ENCODE measurements around the gene PARVB. TPM values are rescaled to one million over a fixed set of nuclear protein-coding genes. Genes with fewer than 3 reads are reported as not detected.

The PARVB gene
- total and polyA plus RNA-seq, 9 donors = 12.3 to 62.9 (median 39.1) TPM

GRCh38 chr22:44076825-44077224, 52.7 kb downstream of the PARVB start:
- intact Hi-C loops (cut with DNase I) = loop anchor here (5.0 to 10.0 kb wide), 4 partner anchors 75 to 548 kb away; no protein-coding TSS in a partner anchor

GRCh38 chr22:44080936-44081861, 57.1 kb downstream of the PARVB start:
- peak; percentile 77 to 86 (median 83) for DNase-seq
- Histone ChIP-seq H3K9me3 (no peaks in the 10 kb centered on the region), H3K27me3 (no peaks in the 10 kb centered on the region), H3K4me1 (ENCODE audit: insufficient read depth) (peaks cover 9% of the 10 kb centered on the region), H3K4me3 (no peak overlapping the region), H3K27ac (no peak overlapping the region), H3K36me3 (no peaks in the 10 kb centered on the region)
- TF ChIP-seq CTCF (IDR thresholded peaks at IDR 0.05) = peak; percentile 64 to 68 (median 66)
- TF ChIP-seq POLR2A (IDR thresholded peaks at IDR 0.05) = no peak
- WGBS, 3 donors = 46 to 48% (median 48%) methylated on average over 27 of the region's 27 CpGs
- intact Hi-C loops (cut with DNase I) = loop anchor here in 2 of 4 donors (5.0 to 10.0 kb wide), 2 partner anchors 544 to 546 kb away; no protein-coding TSS in a partner anchor

More at GRCh38 chr22:44076825-44077224, 52.7 kb downstream of the PARVB start:
- Histone ChIP-seq H3K4me3 (no peak overlapping the region), H3K9me3 (no peaks in the 10 kb centered on the region), H3K27ac (no peak overlapping the region), H3K36me3 (no peaks in the 10 kb centered on the region), H3K4me1 (ENCODE audit: insufficient read depth) (no peaks in the 10 kb centered on the region), H3K27me3 (no peaks in the 10 kb centered on the region)
- 95 to 98% (median 97%) methylated on average over 8 of the region's 8 CpGs for WGBS, 3 donors
- TF ChIP-seq EP300 (IDR thresholded peaks at IDR 0.05) (no peak), POLR2A (IDR thresholded peaks at IDR 0.05) (no peak), CTCF (IDR thresholded peaks at IDR 0.05) (no peak)
- no peak for DNase-seq

GRCh38 chr22:44082801-44083200, 58.7 kb downstream of the PARVB start:
- H3K27me3 ChIP-seq = no peaks in the 10 kb centered on the region
- no peaks in the 10 kb centered on the region for H3K9me3 ChIP-seq
- intact Hi-C loops (cut with DNase I) = loop anchor here in 3 of 4 donors (2.0 to 10.0 kb wide), 3 partner anchors 88 to 544 kb away; no protein-coding TSS in a partner anchor
- 89 to 94% (median 92%) methylated on average over 9 of the region's 9 CpGs for WGBS, 3 donors
- TF ChIP-seq EP300 (IDR thresholded peaks at IDR 0.05) (no peak), POLR2A (IDR thresholded peaks at IDR 0.05) (no peak), CTCF (IDR thresholded peaks at IDR 0.05) (no peak)
- H3K27ac ChIP-seq = no peak overlapping the region
- H3K4me1 ChIP-seq (ENCODE audit: insufficient read depth) = peaks cover 12% of the 10 kb centered on the region
- no peak overlapping the region for H3K4me3 ChIP-seq
- no peak for DNase-seq
- no peaks in the 10 kb centered on the region for H3K36me3 ChIP-seq

GRCh38 chr22:44084044-44084772, 60.1 kb downstream of the PARVB start:
- peaks cover 19% of the 10 kb centered on the region for H3K4me1 ChIP-seq (ENCODE audit: insufficient read depth)
- no peaks in the 10 kb centered on the region for H3K36me3 ChIP-seq
- H3K27ac ChIP-seq = no peak overlapping the region
- intact Hi-C loops (cut with DNase I) = loop anchor here in 2 of 4 donors (5.0 to 10.0 kb wide), 2 partner anchors 541 to 543 kb away; no protein-coding TSS in a partner anchor
- no peak overlapping the region for H3K4me3 ChIP-seq
- 96 to 99% (median 97%) methylated on average over 11 of the region's 11 CpGs for WGBS, 3 donors
- no peaks in the 10 kb centered on the region for H3K9me3 ChIP-seq
- TF ChIP-seq CTCF (IDR thresholded peaks at IDR 0.05) = no peak
- TF ChIP-seq POLR2A (IDR thresholded peaks at IDR 0.05) = no peak
- TF ChIP-seq EP300 (IDR thresholded peaks at IDR 0.05) = no peak
- no peaks in the 10 kb centered on the region for H3K27me3 ChIP-seq
- no peak for DNase-seq
